ENCODE results near the gene TSHZ3. TPM values are rescaled to one million over a fixed set of nuclear protein-coding genes. Genes with fewer than 3 reads are reported as not detected.

TSHZ3 gene
- total and polyA plus RNA-seq, 2 donors, result 0.28 to 1.1 TPM

DNA sequence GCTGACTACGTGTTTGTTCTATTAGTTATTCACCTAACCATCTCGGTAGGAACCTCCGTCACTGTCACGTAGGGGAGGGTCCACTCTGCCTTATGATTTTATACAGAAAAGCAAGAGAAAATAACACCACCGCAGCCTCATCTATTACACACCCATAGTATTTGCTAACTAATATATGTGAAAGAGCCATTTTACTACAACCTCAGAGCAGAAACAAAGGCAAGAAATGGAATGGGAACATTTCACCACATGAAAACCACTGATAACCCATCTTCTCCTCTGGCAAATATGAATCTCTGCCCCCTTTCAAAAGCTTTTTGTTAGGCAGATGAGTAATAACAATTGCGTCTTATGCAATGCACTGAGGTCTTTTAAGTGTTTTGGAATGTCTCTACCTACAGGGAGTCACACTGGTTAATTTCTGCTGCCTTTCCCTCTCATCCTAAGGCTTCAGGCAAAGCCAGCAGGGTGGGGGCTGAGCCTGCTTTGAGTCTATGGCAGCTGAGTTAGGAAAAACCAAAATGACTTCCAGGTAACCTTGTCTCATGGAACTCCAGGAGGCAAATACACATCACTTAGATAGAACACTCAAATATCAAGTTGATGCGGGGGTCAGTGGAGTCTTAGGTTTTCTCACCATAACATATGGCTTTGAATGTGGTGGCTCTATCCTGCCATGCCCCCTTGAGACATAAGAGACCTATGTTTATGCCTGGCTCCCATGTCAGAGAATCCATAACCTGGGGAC, 15.0 kb downstream of the TSHZ3 start:
- H3K4me1 ChIP-seq (ENCODE audit: control insufficient read depth in 2 of 2, insufficient read depth in 2 of 2, low read length in 2 of 2), result peaks cover 0 to under 1% of the 10 kb centered on the region in 2 donors

DNA sequence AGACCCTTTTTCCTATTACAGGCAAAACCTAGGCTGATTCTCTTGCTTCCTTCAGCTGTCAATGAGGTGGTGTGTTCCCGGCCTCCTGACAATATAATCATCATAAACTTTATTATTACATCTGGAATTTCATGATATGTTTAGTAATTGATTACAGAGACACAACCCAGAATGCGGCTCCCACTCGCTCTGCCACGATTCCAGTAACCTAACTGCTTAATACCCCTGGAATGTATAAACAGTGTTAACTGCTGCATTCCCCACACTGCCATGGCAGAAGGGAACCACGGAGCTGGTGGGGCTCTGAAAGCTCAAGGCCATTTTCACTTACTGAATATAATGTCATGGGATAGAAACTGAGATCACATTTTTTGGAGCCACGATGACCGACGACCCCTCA, 17.1 kb downstream of the TSHZ3 start:
- H3K4me1 ChIP-seq (ENCODE audit: control insufficient read depth in 2 of 2, insufficient read depth in 2 of 2, low read length in 2 of 2), result no peaks in the 10 kb centered on the region
- 94% methylated on average over 8 of the region's 8 CpGs for WGBS
- DNase-seq (ENCODE audit: low read depth in 6 of 9, low spot score in 9 of 9), result no peak
- H3K9me3 ChIP-seq (ENCODE audit: control insufficient read depth in 2 of 2, insufficient read depth in 1 of 2, low read length in 1 of 2), result no peaks in the 10 kb centered on the region
- H3K27ac ChIP-seq (ENCODE audit: low read depth in 1 of 2, low read length in 1 of 2), result no peak overlapping the region
- no peak overlapping the region for H3K4me3 ChIP-seq (ENCODE audit: low read length in 2 of 2)
- H3K36me3 ChIP-seq (ENCODE audit: control insufficient read depth in 2 of 2, insufficient read depth in 2 of 2, low read length in 1 of 2), result no peaks in the 10 kb centered on the region
- H3K27me3 ChIP-seq (ENCODE audit: control insufficient read depth in 2 of 2, insufficient read depth in 1 of 2, low read length in 1 of 2), result peaks cover 0 to 4% of the 10 kb centered on the region in 2 donors

More for the DNA sequence above, 15.0 kb downstream of the TSHZ3 start:
- Histone ChIP-seq H3K27ac (ENCODE audit: low read depth in 1 of 2, low read length in 1 of 2) (no peak overlapping the region), H3K36me3 (ENCODE audit: control insufficient read depth in 2 of 2, insufficient read depth in 2 of 2, low read length in 1 of 2) (no peaks in the 10 kb centered on the region), H3K9me3 (ENCODE audit: control insufficient read depth in 2 of 2, insufficient read depth in 1 of 2, low read length in 1 of 2) (no peaks in the 10 kb centered on the region), H3K4me3 (ENCODE audit: low read length in 2 of 2) (no peak overlapping the region), H3K27me3 (ENCODE audit: control insufficient read depth in 2 of 2, insufficient read depth in 1 of 2, low read length in 1 of 2) (peaks cover 0 to 14% of the 10 kb centered on the region in 2 donors)
- no peak for DNase-seq (ENCODE audit: low read depth in 6 of 9, low spot score in 9 of 9)
- WGBS, result 96% methylated on average over 7 of the region's 7 CpGs

DNA sequence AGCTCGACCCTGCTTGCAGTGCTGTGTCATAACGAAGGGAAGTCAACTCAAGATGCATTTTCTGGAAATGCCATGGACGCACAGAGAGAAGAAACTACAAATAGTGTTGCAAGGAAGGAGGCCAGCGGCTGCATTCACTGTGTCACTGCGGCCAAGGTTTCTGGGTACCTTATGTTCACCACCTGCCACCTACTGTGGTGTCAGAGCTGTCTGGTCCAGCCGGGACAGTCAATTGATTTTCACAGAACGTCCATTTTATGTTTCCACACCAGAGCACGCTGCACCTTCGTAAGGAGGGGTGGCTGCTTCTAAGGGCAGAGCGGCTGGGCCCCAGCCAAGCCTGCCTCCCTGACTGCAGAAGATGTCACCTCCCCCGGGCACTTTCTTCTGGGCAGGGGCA, 17.7 kb downstream of the TSHZ3 start:
- H3K4me1 ChIP-seq (ENCODE audit: control insufficient read depth in 2 of 2, insufficient read depth in 2 of 2, low read length in 2 of 2), result no peaks in the 10 kb centered on the region
- 97% methylated on average over 11 of the region's 11 CpGs for WGBS
- no peaks in the 10 kb centered on the region for H3K9me3 ChIP-seq (ENCODE audit: control insufficient read depth in 2 of 2, insufficient read depth in 1 of 2, low read length in 1 of 2)
- no peak for DNase-seq (ENCODE audit: low read depth in 6 of 9, low spot score in 9 of 9)
- H3K36me3 ChIP-seq (ENCODE audit: control insufficient read depth in 2 of 2, insufficient read depth in 2 of 2, low read length in 1 of 2), result no peaks in the 10 kb centered on the region
- no peak overlapping the region for H3K4me3 ChIP-seq (ENCODE audit: low read length in 2 of 2)
- H3K27me3 ChIP-seq (ENCODE audit: control insufficient read depth in 2 of 2, insufficient read depth in 1 of 2, low read length in 1 of 2), result peaks cover 0 to 4% of the 10 kb centered on the region in 2 donors
- H3K27ac ChIP-seq (ENCODE audit: low read depth in 1 of 2, low read length in 1 of 2), result no peak overlapping the region

DNA sequence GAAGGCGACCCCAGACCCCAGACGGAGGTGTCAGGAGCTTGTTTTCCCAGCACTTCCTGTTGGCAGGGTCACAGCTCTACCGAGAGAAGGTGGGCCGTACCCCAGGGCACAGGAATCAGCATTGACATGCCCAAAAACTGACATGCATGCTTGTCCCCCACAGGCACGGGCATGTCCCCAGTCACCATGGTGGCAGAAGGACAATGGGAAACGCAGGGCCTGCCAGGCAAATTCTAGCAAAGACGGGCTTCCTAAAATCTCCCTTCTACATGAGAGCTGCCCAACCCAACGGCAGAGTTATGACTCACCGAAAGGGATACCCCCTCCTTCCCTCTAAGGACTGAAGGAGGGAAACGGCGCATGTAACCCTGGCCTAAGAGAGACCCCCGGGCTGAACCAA, 18.5 kb downstream of the TSHZ3 start:
- peaks cover 0 to 3% of the 10 kb centered on the region in 2 donors for H3K27me3 ChIP-seq (ENCODE audit: control insufficient read depth in 2 of 2, insufficient read depth in 1 of 2, low read length in 1 of 2)
- no peak overlapping the region for H3K4me3 ChIP-seq (ENCODE audit: low read length in 2 of 2)
- no peaks in the 10 kb centered on the region for H3K9me3 ChIP-seq (ENCODE audit: control insufficient read depth in 2 of 2, insufficient read depth in 1 of 2, low read length in 1 of 2)
- no peak overlapping the region for H3K27ac ChIP-seq (ENCODE audit: low read depth in 1 of 2, low read length in 1 of 2)
- no peaks in the 10 kb centered on the region for H3K36me3 ChIP-seq (ENCODE audit: control insufficient read depth in 2 of 2, insufficient read depth in 2 of 2, low read length in 1 of 2)
- H3K4me1 ChIP-seq (ENCODE audit: control insufficient read depth in 2 of 2, insufficient read depth in 2 of 2, low read length in 2 of 2), result no peaks in the 10 kb centered on the region
- 94% methylated on average over 12 of the region's 12 CpGs for WGBS
- no peak for DNase-seq (ENCODE audit: low read depth in 6 of 9, low spot score in 9 of 9)

DNA sequence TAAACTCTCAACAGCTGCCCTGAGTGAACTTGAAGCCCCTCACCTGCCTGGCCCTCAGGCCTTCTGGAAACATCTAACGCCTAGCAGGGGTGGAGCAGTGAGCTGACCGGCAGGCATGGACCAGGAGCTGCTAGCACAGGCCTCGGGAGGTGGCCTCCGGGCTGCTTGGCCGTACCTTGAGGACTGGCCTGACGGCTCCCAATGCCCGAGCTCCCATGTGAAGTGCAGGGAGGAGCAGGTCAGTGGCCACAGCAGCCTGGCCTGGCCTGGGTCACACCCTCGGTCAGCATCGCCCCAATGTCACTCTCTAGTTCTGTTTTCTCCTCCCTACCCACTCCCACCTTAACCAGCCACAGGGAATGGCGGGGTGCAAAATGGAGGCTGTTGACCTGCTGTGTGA, 19.0 kb downstream of the TSHZ3 start:
- no peaks in the 10 kb centered on the region for H3K36me3 ChIP-seq (ENCODE audit: control insufficient read depth in 2 of 2, insufficient read depth in 2 of 2, low read length in 1 of 2)
- no peak overlapping the region for H3K27ac ChIP-seq (ENCODE audit: low read depth in 1 of 2, low read length in 1 of 2)
- peaks cover 0 to 2% of the 10 kb centered on the region in 2 donors for H3K27me3 ChIP-seq (ENCODE audit: control insufficient read depth in 2 of 2, insufficient read depth in 1 of 2, low read length in 1 of 2)
- DNase-seq (ENCODE audit: low read depth in 6 of 9, low spot score in 9 of 9), result no peak
- H3K4me1 ChIP-seq (ENCODE audit: control insufficient read depth in 2 of 2, insufficient read depth in 2 of 2, low read length in 2 of 2), result no peaks in the 10 kb centered on the region
- no peak overlapping the region for H3K4me3 ChIP-seq (ENCODE audit: low read length in 2 of 2)
- H3K9me3 ChIP-seq (ENCODE audit: control insufficient read depth in 2 of 2, insufficient read depth in 1 of 2, low read length in 1 of 2), result no peaks in the 10 kb centered on the region
- 96% methylated on average over 10 of the region's 10 CpGs for WGBS

DNA sequence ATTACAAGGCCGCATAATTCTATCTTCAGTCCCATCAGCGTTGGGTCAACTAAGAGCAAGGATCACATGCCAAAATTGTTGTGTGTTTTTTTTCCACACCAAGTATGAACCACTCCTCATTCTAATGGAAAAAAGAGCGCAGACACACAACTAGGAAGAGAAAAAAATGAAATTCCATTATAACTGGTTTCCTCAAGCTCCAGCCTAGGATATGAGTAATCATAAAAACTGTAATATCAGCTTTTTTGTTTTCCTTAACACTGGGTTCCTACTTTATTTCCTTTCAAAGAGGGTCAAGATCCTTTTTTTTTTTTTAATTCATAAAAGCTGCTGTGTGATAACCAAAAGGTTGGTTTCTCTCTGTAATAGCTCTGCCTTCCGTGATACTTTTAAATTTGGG, 19.4 kb downstream of the TSHZ3 start:
- 96% methylated on average over 4 of the region's 4 CpGs for WGBS
- Histone ChIP-seq H3K4me1 (ENCODE audit: control insufficient read depth in 2 of 2, insufficient read depth in 2 of 2, low read length in 2 of 2) (no peaks in the 10 kb centered on the region), H3K36me3 (ENCODE audit: control insufficient read depth in 2 of 2, insufficient read depth in 2 of 2, low read length in 1 of 2) (no peaks in the 10 kb centered on the region), H3K9me3 (ENCODE audit: control insufficient read depth in 2 of 2, insufficient read depth in 1 of 2, low read length in 1 of 2) (no peaks in the 10 kb centered on the region), H3K27me3 (ENCODE audit: control insufficient read depth in 2 of 2, insufficient read depth in 1 of 2, low read length in 1 of 2) (no peaks in the 10 kb centered on the region), H3K27ac (ENCODE audit: low read depth in 1 of 2, low read length in 1 of 2) (no peak overlapping the region), H3K4me3 (ENCODE audit: low read length in 2 of 2) (no peak overlapping the region)
- no peak for DNase-seq (ENCODE audit: low read depth in 6 of 9, low spot score in 9 of 9)

DNA sequence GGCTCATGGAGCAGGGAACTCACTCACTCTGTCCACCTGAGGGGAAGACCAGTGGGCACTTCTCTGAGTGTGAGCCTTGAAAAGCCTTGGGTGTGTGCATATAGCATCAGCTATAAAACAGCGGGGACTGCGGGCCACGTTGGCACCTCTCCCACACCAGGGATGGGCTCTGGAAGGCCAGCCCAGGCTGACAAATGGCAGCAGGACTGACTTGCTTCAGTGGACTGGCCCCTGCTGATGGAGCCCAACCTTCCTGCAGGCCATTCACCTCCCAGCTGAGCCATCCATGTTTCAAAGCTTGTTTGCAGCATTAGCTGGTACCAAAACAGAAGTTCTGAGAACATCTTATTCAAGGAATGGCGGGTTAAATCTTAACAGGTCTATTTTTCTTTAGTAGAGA, 21.0 kb downstream of the TSHZ3 start:
- Histone ChIP-seq H3K9me3 (ENCODE audit: control insufficient read depth in 2 of 2, insufficient read depth in 1 of 2, low read length in 1 of 2) (no peaks in the 10 kb centered on the region), H3K27ac (ENCODE audit: low read depth in 1 of 2, low read length in 1 of 2) (no peak overlapping the region), H3K27me3 (ENCODE audit: control insufficient read depth in 2 of 2, insufficient read depth in 1 of 2, low read length in 1 of 2) (no peaks in the 10 kb centered on the region), H3K4me3 (ENCODE audit: low read length in 2 of 2) (no peak overlapping the region), H3K4me1 (ENCODE audit: control insufficient read depth in 2 of 2, insufficient read depth in 2 of 2, low read length in 2 of 2) (no peaks in the 10 kb centered on the region), H3K36me3 (ENCODE audit: control insufficient read depth in 2 of 2, insufficient read depth in 2 of 2, low read length in 1 of 2) (no peaks in the 10 kb centered on the region)
- WGBS, result 95% methylated on average over 4 of the region's 4 CpGs
- no peak for DNase-seq (ENCODE audit: low read depth in 6 of 9, low spot score in 9 of 9)

DNA sequence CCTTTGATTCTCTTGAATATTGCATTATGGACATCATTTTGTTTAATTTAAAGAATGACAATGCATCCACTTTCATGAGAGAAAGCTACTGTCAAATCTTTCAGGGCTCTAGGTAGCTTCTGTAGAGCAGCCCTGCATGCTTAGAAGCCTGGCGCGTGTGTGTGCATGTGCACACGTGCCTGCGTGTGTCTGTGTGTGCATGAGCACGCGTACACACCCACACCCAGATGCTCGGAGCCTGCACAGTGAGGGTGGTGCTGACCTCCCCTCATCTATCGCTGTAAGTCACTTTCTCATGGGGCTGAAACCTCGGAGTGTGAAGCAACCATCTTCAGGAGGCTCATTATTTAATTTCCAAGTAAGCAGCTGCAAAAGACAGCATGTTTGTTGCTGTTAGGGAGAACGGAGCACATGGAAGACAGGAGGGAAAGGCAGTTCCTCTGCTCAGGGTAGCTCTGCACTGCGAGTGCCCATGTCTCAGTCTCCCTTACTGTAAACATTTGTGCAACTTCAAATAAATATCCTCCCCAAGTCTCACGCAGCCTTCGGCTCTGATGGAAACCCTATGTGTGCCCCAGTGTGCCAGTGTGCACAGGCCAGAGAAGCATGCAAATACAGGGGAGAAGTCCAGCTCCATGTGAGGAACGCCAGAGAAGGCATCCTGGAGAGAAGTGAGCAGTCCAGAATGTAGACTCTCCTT, 22.8 kb downstream of the TSHZ3 start:
- DNase-seq (ENCODE audit: low read depth in 6 of 9, low spot score in 9 of 9), result no peak
- Histone ChIP-seq H3K27ac (ENCODE audit: low read depth in 1 of 2, low read length in 1 of 2) (no peak overlapping the region), H3K4me1 (ENCODE audit: control insufficient read depth in 2 of 2, insufficient read depth in 2 of 2, low read length in 2 of 2) (no peaks in the 10 kb centered on the region), H3K36me3 (ENCODE audit: control insufficient read depth in 2 of 2, insufficient read depth in 2 of 2, low read length in 1 of 2) (no peaks in the 10 kb centered on the region), H3K4me3 (ENCODE audit: low read length in 2 of 2) (no peak overlapping the region), H3K9me3 (ENCODE audit: control insufficient read depth in 2 of 2, insufficient read depth in 1 of 2, low read length in 1 of 2) (no peaks in the 10 kb centered on the region), H3K27me3 (ENCODE audit: control insufficient read depth in 2 of 2, insufficient read depth in 1 of 2, low read length in 1 of 2) (no peaks in the 10 kb centered on the region)
- WGBS, result 95% methylated on average over 14 of the region's 14 CpGs

DNA sequence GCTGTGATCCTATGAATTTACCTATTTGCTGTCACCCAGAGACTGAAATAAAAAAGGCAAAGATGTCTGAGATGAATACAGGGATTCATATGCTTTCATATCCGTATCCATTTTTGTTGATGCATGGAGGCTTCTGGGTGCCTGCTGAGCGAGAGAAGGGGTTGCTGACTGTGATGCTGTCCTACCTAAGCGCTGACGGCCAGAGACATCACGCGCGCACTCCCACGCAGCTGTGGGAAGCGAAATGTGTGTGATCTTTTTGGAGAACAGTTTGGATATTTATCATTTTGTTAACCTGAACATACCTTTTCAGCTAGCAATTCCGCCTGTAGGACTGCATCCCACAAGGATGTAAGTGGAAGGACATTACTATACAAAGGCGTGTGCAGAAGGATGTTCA, 23.9 kb downstream of the TSHZ3 start:
- DNase-seq (ENCODE audit: low read depth in 6 of 9, low spot score in 9 of 9), result no peak
- H3K4me3 ChIP-seq (ENCODE audit: low read length in 2 of 2), result no peak overlapping the region
- H3K4me1 ChIP-seq (ENCODE audit: control insufficient read depth in 2 of 2, insufficient read depth in 2 of 2, low read length in 2 of 2), result no peaks in the 10 kb centered on the region
- 97% methylated on average over 11 of the region's 11 CpGs for WGBS
- no peak overlapping the region for H3K27ac ChIP-seq (ENCODE audit: low read depth in 1 of 2, low read length in 1 of 2)
- H3K9me3 ChIP-seq (ENCODE audit: control insufficient read depth in 2 of 2, insufficient read depth in 1 of 2, low read length in 1 of 2), result no peaks in the 10 kb centered on the region
- H3K36me3 ChIP-seq (ENCODE audit: control insufficient read depth in 2 of 2, insufficient read depth in 2 of 2, low read length in 1 of 2), result no peaks in the 10 kb centered on the region
- H3K27me3 ChIP-seq (ENCODE audit: control insufficient read depth in 2 of 2, insufficient read depth in 1 of 2, low read length in 1 of 2), result no peaks in the 10 kb centered on the region
